VCaP (cell line): ENCODE measurements around the gene ORC1.
"Not testable (repeated sequence)": the region's sequence is repeated elsewhere in the genome, so short reads cannot be mapped to it uniquely, and the experiment has no call there.

Source experiments
- H3K27ac ChIP-seq: fragments of 450-650 bp; 2 replicates; pipeline ENCODE4 v1.5.1; 2017
- TF ChIP-seq, protein P1 (sequence below): fragments of 450-650 bp; conservative IDR thresholded peaks from 2 replicates; pipeline ENCODE4 v1.5.1; 2017; ENCODE audit warnings: mild to moderate bottlenecking, moderate library complexity

Gene ORC1

DNA sequence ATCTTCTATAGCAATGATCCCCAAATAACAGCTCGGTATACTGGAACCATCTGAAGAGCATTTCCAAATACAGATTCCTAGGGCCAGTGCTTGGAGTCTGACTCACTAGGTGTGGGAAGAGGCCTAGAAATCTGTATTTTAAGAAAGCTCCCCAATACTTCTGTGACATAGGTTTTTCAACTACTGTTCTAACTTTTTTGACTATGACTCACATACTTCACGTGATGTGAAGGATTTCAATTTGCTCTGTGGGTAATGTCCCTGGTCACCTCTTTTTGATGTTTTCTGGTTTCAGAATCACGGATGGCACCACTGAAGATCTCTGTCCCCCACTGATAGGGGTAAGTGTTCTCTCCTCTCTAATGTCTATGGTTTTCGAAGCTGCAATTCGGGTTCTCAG lies 11.0 kb downstream of the ORC1 start:
- TF ChIP-seq, protein P1, sequence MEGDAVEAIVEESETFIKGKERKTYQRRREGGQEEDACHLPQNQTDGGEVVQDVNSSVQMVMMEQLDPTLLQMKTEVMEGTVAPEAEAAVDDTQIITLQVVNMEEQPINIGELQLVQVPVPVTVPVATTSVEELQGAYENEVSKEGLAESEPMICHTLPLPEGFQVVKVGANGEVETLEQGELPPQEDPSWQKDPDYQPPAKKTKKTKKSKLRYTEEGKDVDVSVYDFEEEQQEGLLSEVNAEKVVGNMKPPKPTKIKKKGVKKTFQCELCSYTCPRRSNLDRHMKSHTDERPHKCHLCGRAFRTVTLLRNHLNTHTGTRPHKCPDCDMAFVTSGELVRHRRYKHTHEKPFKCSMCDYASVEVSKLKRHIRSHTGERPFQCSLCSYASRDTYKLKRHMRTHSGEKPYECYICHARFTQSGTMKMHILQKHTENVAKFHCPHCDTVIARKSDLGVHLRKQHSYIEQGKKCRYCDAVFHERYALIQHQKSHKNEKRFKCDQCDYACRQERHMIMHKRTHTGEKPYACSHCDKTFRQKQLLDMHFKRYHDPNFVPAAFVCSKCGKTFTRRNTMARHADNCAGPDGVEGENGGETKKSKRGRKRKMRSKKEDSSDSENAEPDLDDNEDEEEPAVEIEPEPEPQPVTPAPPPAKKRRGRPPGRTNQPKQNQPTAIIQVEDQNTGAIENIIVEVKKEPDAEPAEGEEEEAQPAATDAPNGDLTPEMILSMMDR: no peak
- no peak overlapping the region for H3K27ac ChIP-seq

DNA sequence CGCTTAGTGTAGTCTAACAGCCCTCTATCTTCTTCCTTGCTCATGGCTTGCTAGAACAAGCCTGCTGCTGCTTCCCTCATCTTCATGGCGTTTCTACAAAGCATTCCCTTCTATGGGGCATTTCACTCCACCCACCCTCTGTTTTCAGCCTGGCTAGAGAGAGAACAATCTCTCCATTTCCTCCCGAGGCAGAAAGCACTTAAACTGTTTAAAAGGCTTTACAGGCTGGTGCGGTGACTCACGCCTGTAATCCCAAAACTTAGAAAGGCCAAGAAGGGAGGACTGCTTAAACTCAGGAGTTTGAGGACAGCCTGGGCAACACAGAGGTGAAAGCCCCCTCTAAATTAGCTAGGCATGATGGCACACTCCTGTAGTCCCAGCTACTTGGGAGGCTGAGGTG lies 17.8 kb downstream of the ORC1 start:
- H3K27ac ChIP-seq: no peak overlapping the region

DNA sequence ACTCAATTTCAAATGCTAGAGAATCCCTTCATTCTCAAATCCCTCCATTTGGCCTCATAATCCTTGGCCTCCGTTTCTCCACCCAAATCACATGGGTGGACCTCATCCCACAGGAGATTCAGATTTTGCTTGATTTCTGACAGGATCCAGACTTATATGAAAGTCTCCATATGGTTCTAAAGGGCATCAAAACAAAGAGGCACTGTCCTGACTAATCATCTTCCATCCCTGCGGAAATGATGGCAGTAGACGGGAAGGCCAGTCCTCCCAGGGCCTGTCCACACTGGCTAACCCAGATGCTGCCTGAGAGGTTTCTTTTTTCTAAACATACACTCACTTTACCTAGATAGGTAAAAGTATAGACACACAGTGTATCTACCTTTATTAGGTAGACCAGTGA lies 18.8 kb downstream of the ORC1 start:
- TF ChIP-seq, protein P1: no peak
- H3K27ac ChIP-seq: no peak overlapping the region

More for the DNA sequence above, 17.8 kb downstream of the ORC1 start:
- TF ChIP-seq, protein P1: no peak

DNA sequence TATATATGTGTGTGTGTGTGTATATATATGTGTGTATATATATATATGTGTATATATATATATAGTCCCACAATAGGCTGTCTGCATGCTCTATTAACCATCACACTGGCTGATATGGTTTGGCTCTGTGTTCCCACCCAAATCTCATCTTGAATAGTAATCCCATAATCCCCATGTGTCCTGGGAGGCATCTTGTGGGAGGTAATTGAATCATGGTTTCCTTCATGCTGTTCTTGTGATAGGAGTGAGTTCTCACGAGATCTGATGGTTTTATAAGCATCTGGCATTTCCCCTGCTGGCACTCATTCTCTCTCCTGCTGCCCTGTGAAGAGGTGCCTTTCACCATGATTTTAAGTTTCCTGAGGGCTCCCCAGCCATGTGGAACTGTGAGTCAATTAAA lies 34.4 kb downstream of the ORC1 start:
- not testable (repeated sequence) for H3K27ac ChIP-seq

DNA sequence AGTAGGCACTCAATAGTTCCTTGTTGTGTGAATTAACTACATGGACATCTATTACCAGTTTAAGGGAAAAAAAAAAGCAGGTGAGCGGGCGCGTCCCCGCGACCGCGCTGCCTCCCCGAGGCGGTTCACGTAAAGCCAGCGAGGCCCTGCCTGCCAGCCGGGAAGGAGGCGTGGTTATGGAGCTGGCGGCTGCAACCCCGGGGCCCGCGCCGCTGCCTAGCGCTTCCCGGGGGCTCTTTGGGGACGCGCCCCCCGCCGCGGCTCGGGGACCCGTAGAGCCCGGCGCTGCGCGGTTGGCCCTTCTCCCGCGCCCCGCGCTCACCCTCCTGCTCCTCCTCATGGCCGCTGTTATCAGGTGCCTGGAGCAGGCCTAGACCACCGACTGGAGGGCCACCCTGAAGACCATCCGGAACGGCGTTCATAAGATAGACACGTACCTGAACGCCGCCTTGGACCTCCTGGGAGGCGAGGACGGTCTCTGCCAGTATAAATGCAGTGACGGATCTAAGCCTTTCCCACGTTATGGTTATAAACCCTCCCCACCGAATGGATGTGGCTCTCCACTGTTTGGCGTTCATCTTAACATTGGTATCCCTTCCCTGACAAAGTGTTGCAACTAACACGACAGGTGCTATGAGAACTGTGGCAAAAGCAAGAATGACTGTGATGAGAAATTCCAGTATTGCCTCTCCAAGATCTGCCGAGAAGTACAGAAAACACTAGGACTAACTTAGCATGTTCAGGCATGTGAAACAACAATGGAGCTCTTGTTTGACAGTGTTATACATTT lies 35.6 kb downstream of the ORC1 start:
- TF ChIP-seq, protein P1: peak; percentile 43
- peak overlapping the region; percentile 89 for H3K27ac ChIP-seq

DNA sequence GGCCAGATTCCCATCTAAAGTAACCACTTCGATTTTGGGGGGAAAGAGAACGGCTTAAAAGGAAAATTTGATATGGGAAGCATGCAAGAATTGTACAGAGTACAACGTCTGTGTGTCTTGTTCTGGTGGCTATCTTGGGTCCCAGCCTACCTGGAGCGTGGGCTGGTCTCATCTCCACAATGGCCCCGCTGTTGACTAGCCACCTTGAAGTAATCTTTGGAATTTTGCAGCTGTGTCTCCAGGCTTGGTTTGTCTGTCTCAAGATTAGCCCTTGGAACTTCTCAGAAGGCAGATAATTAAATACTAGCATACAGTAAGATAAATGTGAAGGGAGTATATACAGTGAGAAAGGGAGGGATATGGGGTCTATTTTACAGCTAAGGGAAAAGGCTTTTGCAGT lies 37.0 kb downstream of the ORC1 start:
- TF ChIP-seq, protein P1: no peak
- H3K27ac ChIP-seq: peak overlapping the region; percentile 89

DNA sequence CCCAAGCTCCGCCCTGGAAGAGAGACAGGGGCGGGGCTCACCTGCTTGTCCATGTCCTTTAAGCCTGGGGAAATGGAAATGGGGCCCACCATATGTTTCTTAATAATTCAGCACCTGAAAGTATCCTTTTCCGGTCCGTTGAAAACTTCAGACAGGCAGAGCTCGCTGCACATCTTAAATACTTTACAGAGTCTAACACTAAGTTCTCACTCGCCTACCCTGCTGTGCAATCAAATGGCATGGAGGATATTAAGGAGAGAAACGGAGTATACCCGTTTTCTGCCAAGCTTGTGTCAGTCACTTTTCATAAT lies 37.8 kb downstream of the ORC1 start:
- peak overlapping the region; percentile 89 for H3K27ac ChIP-seq
- TF ChIP-seq, protein P1: no peak

GRCh38 chr1:52365746-52366516 lies 38.3 kb downstream of the ORC1 start, which contains the start of gene CC2D1B:
TSS of gene CC2D1B (minus strand) at chr1:52366205. CDS start at chr1:52364620, 1,585 bp downstream.
- peak within 1 kb of the TSS; percentile 89 for H3K27ac ChIP-seq
- TF ChIP-seq, protein P1: no peak; the same call in 1 of the 2 replicates
